ENCODE results near the gene SF3A1. TPM values are rescaled to one million over a fixed set of nuclear protein-coding genes. Genes with fewer than 3 reads are reported as not detected.
"Not testable (repeated sequence)": the region's sequence is repeated elsewhere in the genome, so short reads cannot be mapped to it uniquely, and the experiment has no call there.

The SF3A1 gene
- total RNA-seq, 1 experiment from 2014 or later = 167 TPM

DNA sequence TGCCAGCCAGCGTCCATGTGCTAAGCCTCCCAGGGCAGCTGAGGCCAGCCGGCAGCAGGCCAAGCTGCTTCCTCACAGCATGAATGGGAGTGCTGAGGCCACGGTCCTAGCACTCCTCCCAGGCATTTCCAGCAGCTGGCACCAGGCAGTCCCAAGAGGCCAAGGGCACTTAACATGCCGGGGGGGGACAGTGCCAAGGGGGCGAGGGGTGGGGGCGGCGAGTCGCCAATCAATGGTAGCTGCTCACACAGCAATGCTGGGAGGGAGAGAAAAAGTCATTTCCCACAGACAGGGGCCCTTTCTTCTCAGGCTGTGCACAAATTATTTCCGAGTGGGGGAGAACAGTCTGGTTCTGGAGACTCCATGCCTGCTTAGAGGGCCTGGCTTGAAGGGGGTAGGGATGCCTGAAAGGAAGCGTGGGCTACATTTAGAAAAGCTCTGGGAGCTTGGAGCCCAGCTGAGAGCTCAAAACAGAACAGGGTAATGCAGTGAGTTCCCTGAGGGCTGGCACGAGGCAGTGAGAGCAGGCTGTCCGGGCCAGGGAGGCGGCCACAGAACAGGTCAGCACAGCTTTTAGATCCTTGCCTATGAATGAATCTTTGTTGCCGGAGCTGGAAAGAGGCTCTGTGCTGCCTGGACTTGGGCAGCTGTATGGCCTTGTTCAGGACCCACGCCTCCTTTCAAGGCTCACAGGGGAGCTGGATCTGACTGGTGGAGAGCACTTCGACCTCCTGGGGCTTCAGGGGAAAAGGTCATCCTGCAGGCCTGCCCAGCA is 15.6 kb downstream of the SF3A1 start:
- Mint-ChIP-seq H3K36me3 (ENCODE audit: insufficient read depth, unreplicated experiment) (peaks cover 85% of the 10 kb centered on the region), H3K27me3 (ENCODE audit: insufficient read depth, unreplicated experiment) (no peaks in the 10 kb centered on the region), H3K4me3 (ENCODE audit: unreplicated experiment) (no peak overlapping the region), H3K4me1 (ENCODE audit: insufficient read depth, unreplicated experiment) (no peaks in the 10 kb centered on the region), H3K27ac (ENCODE audit: low read depth, unreplicated experiment) (no peak overlapping the region), H3K9me3 (ENCODE audit: unreplicated experiment) (no peaks in the 10 kb centered on the region)
- DNase-seq (ENCODE audit: unreplicated experiment) = no peak
- intact Hi-C loops (cut with micrococcal nuclease) = no loop called here
- no TSS peak for BruUV-seq (replicated peaks)
- ChIA-PET CTCF (interaction anchor here (0.8 kb wide), 2 partner anchors 13 to 252 kb away, joined by 3 to 4 read pairs; no protein-coding TSS in a partner anchor), POLR2A (interaction anchor here (1.0 to 1.1 kb wide), 2 partner anchors 14 to 51 kb away, joined by 3 to 5 read pairs; partner anchors contain the start of genes CASTOR1 and TBC1D10A)
- no peak for TF ChIP-seq CTCF (IDR thresholded peaks at IDR 0.05; ENCODE audit: unreplicated experiment)

DNA sequence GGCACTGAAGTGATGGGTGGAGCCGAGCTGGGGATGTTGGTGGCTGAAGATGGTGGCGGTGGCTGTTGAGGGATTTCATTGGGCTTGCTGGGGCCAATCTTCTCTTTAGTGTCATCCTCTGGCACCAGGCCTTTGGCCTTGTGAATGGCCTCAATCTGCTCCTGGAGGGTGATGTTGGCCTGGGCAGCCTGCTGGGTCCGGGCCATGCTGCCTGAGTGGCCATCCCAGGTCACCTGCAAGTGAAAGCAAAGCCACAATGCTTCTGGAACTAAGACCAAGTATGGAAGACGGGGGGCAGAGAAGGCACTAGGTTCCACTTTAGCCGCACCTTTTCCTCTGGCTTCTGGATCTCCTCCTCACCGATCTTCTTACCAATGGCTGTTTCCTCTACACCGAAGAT is 17.9 kb downstream of the SF3A1 start:
- Mint-ChIP-seq H3K36me3 (ENCODE audit: insufficient read depth, unreplicated experiment) (peaks cover 80% of the 10 kb centered on the region), H3K27me3 (ENCODE audit: insufficient read depth, unreplicated experiment) (no peaks in the 10 kb centered on the region), H3K4me3 (ENCODE audit: unreplicated experiment) (no peak overlapping the region), H3K4me1 (ENCODE audit: insufficient read depth, unreplicated experiment) (no peaks in the 10 kb centered on the region), H3K27ac (ENCODE audit: low read depth, unreplicated experiment) (no peak overlapping the region), H3K9me3 (ENCODE audit: unreplicated experiment) (no peaks in the 10 kb centered on the region)
- TF ChIP-seq CTCF (IDR thresholded peaks at IDR 0.05; ENCODE audit: unreplicated experiment) = no peak
- intact Hi-C loops (cut with micrococcal nuclease) = no loop called here
- BruUV-seq (replicated peaks) = no TSS peak
- ChIA-PET CTCF (interaction anchor here (0.6 kb wide), 1 partner anchor 100 kb away, joined by 3 read pairs; no protein-coding TSS in a partner anchor), POLR2A (interaction anchor here (2.2 kb wide), 1 partner anchor 11 kb away, joined by 11 read pairs; the partner anchor contains the start of gene TBC1D10A)
- no peak for DNase-seq (ENCODE audit: unreplicated experiment)

DNA sequence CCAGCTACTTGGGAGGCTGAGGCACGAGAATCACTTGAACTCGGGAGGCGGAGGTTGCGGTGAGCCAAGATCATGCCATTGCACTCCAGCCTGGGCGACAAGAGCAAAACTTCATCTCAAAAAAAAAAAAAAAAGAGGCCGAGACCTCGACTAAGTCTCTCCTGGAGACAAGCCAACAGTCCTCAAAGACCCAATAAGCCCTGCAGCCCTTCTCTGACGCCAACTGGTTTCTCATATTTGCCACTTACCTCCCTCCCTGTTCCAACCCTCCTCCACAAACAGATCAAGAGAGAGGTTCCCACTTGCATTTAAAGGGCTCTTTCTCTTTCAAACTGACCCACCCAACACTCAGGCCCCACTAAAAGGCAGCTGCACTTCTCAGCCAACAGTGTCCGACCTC is 18.4 kb downstream of the SF3A1 start:
- POLR2A ChIA-PET = interaction anchor here (2.2 kb wide), 1 partner anchor 11 kb away, joined by 11 read pairs; the partner anchor contains the start of gene TBC1D10A
- CTCF ChIA-PET = interaction anchor here (0.5 to 0.6 kb wide), 2 partner anchors 21 to 99 kb away, joined by 3 read pairs; no protein-coding TSS in a partner anchor
- H3K4me3 Mint-ChIP-seq (ENCODE audit: unreplicated experiment); intact Hi-C loops (cut with micrococcal nuclease); H3K27me3 Mint-ChIP-seq (ENCODE audit: insufficient read depth, unreplicated experiment); H3K9me3 Mint-ChIP-seq (ENCODE audit: unreplicated experiment); BruUV-seq (replicated peaks); DNase-seq (ENCODE audit: unreplicated experiment); H3K4me1 Mint-ChIP-seq (ENCODE audit: insufficient read depth, unreplicated experiment); H3K27ac Mint-ChIP-seq (ENCODE audit: low read depth, unreplicated experiment): not testable (repeated sequence)
- H3K36me3 Mint-ChIP-seq (ENCODE audit: insufficient read depth, unreplicated experiment) = peaks cover 77% of the 10 kb centered on the region

- Mint-ChIP-seq H3K27ac (ENCODE audit: low read depth, unreplicated experiment) (no peak overlapping the region), H3K9me3 (ENCODE audit: unreplicated experiment) (no peaks in the 10 kb centered on the region), H3K27me3 (ENCODE audit: insufficient read depth, unreplicated experiment) (no peaks in the 10 kb centered on the region), H3K4me3 (ENCODE audit: unreplicated experiment) (no peak overlapping the region), H3K4me1 (ENCODE audit: insufficient read depth, unreplicated experiment) (no peaks in the 10 kb centered on the region), H3K36me3 (ENCODE audit: insufficient read depth, unreplicated experiment) (peaks cover 74% of the 10 kb centered on the region)
- POLR2A ChIA-PET = interaction anchor here (3.0 kb wide), 1 partner anchor 10 kb away, joined by 11 read pairs; the partner anchor contains the start of gene TBC1D10A
- BruUV-seq (replicated peaks) = no TSS peak
- TF ChIP-seq CTCF (IDR thresholded peaks at IDR 0.05; ENCODE audit: unreplicated experiment) = no peak
- intact Hi-C loops (cut with micrococcal nuclease) = no loop called here
- DNase-seq (ENCODE audit: unreplicated experiment) = no peak
- CTCF ChIA-PET = interaction anchor here (0.6 kb wide), 1 partner anchor 1003 kb away, joined by 3 read pairs; no protein-coding TSS in a partner anchor
Observed at GRCh38 chr22:30337461-30337778, 19.3 kb downstream of the SF3A1 start.

Data from MCF 10A (cell line).